ENCODE results near the gene AGPS. TPM values are rescaled to one million over a fixed set of nuclear protein-coding genes. Genes with fewer than 3 reads are reported as not detected.

AGPS gene
- total RNA-seq, 1 experiment from 2014 or later, result 46.7 TPM

GRCh38 chr2:177465400-177466138 is 73.0 kb downstream of the AGPS start:
- peaks cover 11% of the 10 kb centered on the region for H3K36me3 ChIP-seq (ENCODE audit: insufficient read depth, low read length, poor library complexity, severe bottlenecking)
- CTCF ChIA-PET, result no interaction called here
- DNase-seq (ENCODE audit: low spot score), result no peak
- no peaks in the 10 kb centered on the region for H3K27me3 ChIP-seq (replicated peaks; ENCODE audit: insufficient read depth, low read depth, low read length, poor library complexity)
- H3K4me3 ChIP-seq (ENCODE audit: low read depth, low read length, poor library complexity, severe bottlenecking), result no peak overlapping the region
- H3K4me1 ChIP-seq (ENCODE audit: insufficient read depth, low read length, poor library complexity, severe bottlenecking), result no peaks in the 10 kb centered on the region
- H3K9me3 ChIP-seq (ENCODE audit: low read depth, low read length, poor library complexity, severe bottlenecking), result no peaks in the 10 kb centered on the region
- intact Hi-C loops (cut with micrococcal nuclease; ENCODE audit: unreplicated experiment), result no loop called here
- POLR2A ChIA-PET (ENCODE audit: low non-redundant PET), result no interaction called here
- TF ChIP-seq CTCF (conservative IDR thresholded peaks at IDR 0.05; ENCODE audit: low read depth, low read length) (no peak), EZH2 (IDR thresholded peaks at IDR 0.05; ENCODE audit: borderline replicate concordance, low read depth, low read length, poor library complexity, severe bottlenecking) (no peak)
- no TSS peak for BruUV-seq (replicated peaks)
- no peak overlapping the region for H3K27ac ChIP-seq (ENCODE audit: low read depth, low read length, poor library complexity, severe bottlenecking)

GRCh38 chr2:177466337-177467195 is 74.0 kb downstream of the AGPS start:
- ChIA-PET POLR2A (ENCODE audit: low non-redundant PET) (no interaction called here), CTCF (no interaction called here)
- peaks cover 11% of the 10 kb centered on the region for H3K36me3 ChIP-seq (ENCODE audit: insufficient read depth, low read length, poor library complexity, severe bottlenecking)
- peaks cover 2% of the 10 kb centered on the region for H3K9me3 ChIP-seq (ENCODE audit: low read depth, low read length, poor library complexity, severe bottlenecking)
- DNase-seq (ENCODE audit: low spot score), result peak; percentile 28
- no TSS peak for BruUV-seq (replicated peaks)
- intact Hi-C loops (cut with micrococcal nuclease; ENCODE audit: unreplicated experiment), result no loop called here
- no peaks in the 10 kb centered on the region for H3K27me3 ChIP-seq (replicated peaks; ENCODE audit: insufficient read depth, low read depth, low read length, poor library complexity)
- TF ChIP-seq CTCF (conservative IDR thresholded peaks at IDR 0.05; ENCODE audit: low read depth, low read length), result no peak
- no peak for TF ChIP-seq EZH2 (IDR thresholded peaks at IDR 0.05; ENCODE audit: borderline replicate concordance, low read depth, low read length, poor library complexity, severe bottlenecking)
- no peak overlapping the region for H3K27ac ChIP-seq (ENCODE audit: low read depth, low read length, poor library complexity, severe bottlenecking)
- H3K4me3 ChIP-seq (ENCODE audit: low read depth, low read length, poor library complexity, severe bottlenecking), result no peak overlapping the region
- H3K4me1 ChIP-seq (ENCODE audit: insufficient read depth, low read length, poor library complexity, severe bottlenecking), result no peaks in the 10 kb centered on the region

GRCh38 chr2:177467646-177468045 is 75.1 kb downstream of the AGPS start:
- BruUV-seq (replicated peaks), result no TSS peak
- H3K27me3 ChIP-seq (replicated peaks; ENCODE audit: insufficient read depth, low read depth, low read length, poor library complexity), result no peaks in the 10 kb centered on the region
- H3K36me3 ChIP-seq (ENCODE audit: insufficient read depth, low read length, poor library complexity, severe bottlenecking), result peaks cover 11% of the 10 kb centered on the region
- H3K27ac ChIP-seq (ENCODE audit: low read depth, low read length, poor library complexity, severe bottlenecking), result no peak overlapping the region
- H3K4me3 ChIP-seq (ENCODE audit: low read depth, low read length, poor library complexity, severe bottlenecking), result no peak overlapping the region
- H3K9me3 ChIP-seq (ENCODE audit: low read depth, low read length, poor library complexity, severe bottlenecking), result peaks cover 9% of the 10 kb centered on the region
- TF ChIP-seq CTCF (conservative IDR thresholded peaks at IDR 0.05; ENCODE audit: low read depth, low read length) (no peak), EZH2 (IDR thresholded peaks at IDR 0.05; ENCODE audit: borderline replicate concordance, low read depth, low read length, poor library complexity, severe bottlenecking) (no peak)
- DNase-seq (ENCODE audit: low spot score), result no peak
- CTCF ChIA-PET, result no interaction called here
- no peaks in the 10 kb centered on the region for H3K4me1 ChIP-seq (ENCODE audit: insufficient read depth, low read length, poor library complexity, severe bottlenecking)
- POLR2A ChIA-PET (ENCODE audit: low non-redundant PET), result no interaction called here
- intact Hi-C loops (cut with micrococcal nuclease; ENCODE audit: unreplicated experiment), result no loop called here
